Right cardiac atrium (tissue), 5 donors: ENCODE results near the gene C2CD4B. TPM values are rescaled to one million over a fixed set of nuclear protein-coding genes. Genes with fewer than 3 reads are reported as not detected.

Experiments
- ATAC-seq, 2 donors: fragments of 200-7000 bp; cut with Tn5 transposase; one replicate each; pipeline versions ENCODE4 v1.8.0 to v1.9.1; 2020; ENCODE audit warnings: moderate library complexity in 2 of 2, mild to moderate bottlenecking in 1 of 2
- DNase-seq, 3 donors: peaks; one replicate each; pipeline ENCODE4 v3.0.0-alpha.2; 2020
- H3K27ac ChIP-seq: one replicate; pipeline ENCODE4 v1.5.1; 2013; ENCODE audit warnings: mild to moderate bottlenecking, low read length, control low read depth, moderate library complexity
- H3K27me3 ChIP-seq: one replicate; pipeline ENCODE4 v1.6.1; 2013; ENCODE audit not compliant: control insufficient read depth, insufficient read depth
- H3K4me1 ChIP-seq: one replicate; pipeline ENCODE4 v1.6.1; 2013; ENCODE audit warnings: low read length; ENCODE audit not compliant: control insufficient read depth, insufficient read depth
- H3K4me3 ChIP-seq: one replicate; pipeline ENCODE4 v1.5.1; 2013; ENCODE audit warnings: low read length, control low read depth
- H3K9me3 ChIP-seq: one replicate; pipeline ENCODE4 v1.6.1; 2013; ENCODE audit warnings: low read length; ENCODE audit not compliant: control insufficient read depth
- WGBS: extraction: QIAGEN DNeasy Blood & Tissue Kit; methylation state at CpG from one replicate; pipeline ENCODE4 v1.1.7; 2013; 5-methylcytosine and 5-hydroxymethylcytosine counted together
- intact Hi-C, 4 donors: fragments of 100-400 bp; cut with DNase I; formaldehyde crosslinking; loops; one replicate each; pipeline versions ENCODE4 v1.11.0 to v1.14.0; 2022 to 2023
- polyA plus RNA-seq: library from polyadenylated mRNA; stranded (reverse); fragments of 200-250 nt; gene quantifications from one replicate; pipeline ENCODE4 v1.2.3, GENCODE V29; 2013
- total RNA-seq, 4 donors: library from RNA; stranded (reverse); fragmentation: NEBNext Ultra II Directional; extraction: Animal tissue kit (Norgen Biotek cat#: 25700); gene quantifications; one replicate each; pipeline ENCODE4 v1.2.1, GENCODE V29; 2021
- donor health status: healthy with polysubstance abuse.
- donor health status: DM: no; HTN: yes; CAD: no.
- donor health status: DM: no; HTN: no; CAD: no.
- donor health status: DM: no; HTN: yes; CAD: no; lungs with severe emphysema.
- donor health status: DM: yes; HTN: yes; CAD: no.

The C2CD4B gene
- total and polyA plus RNA-seq, 5 donors: 1.4 to 2.8 (median 1.8) TPM

DNA sequence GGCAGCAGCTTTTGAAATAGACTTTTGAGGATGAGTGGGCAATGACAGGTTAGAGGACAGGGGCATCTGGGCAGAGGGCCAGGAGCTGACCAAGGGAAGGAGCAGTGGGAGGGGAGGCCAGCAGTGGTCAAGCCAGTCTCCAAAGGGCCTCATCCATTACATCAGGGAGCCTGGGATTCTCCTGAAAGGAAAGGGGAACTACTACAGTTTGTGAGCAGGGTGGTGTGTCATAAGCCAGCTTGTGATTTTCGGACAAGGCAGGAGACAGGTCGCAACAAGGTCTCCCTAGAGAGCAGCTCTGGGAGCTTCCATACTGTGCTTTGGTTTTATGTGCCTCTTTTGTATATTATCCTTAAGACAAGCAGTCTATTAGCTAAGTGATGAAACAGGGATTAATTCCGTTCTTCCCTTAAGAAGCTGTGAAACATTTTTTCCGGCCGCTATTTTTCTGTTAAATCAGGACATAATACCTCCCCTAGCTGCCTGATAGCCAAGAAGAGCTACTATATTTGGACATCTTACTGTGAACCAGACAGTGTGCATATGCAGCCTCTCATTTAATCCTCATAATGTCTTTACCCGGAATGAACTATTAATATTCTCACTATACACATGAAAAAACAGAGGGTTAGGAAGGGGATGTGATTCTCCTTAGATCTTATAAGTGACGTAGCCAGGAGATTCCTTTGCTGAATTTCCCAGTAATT is 46.4 kb downstream of the C2CD4B start:
- H3K27me3 ChIP-seq: no peaks in the 10 kb centered on the region
- no peak overlapping the region for H3K4me3 ChIP-seq
- ATAC-seq (peak in 1 of 2 donors; percentile 21), DNase-seq (no peak)
- H3K4me1 ChIP-seq: no peaks in the 10 kb centered on the region
- WGBS: 72% methylated on average over 7 of the region's 7 CpGs
- H3K9me3 ChIP-seq: no peaks in the 10 kb centered on the region
- intact Hi-C loops: no loop called here
- peak overlapping the region; percentile 11 for H3K27ac ChIP-seq

GRCh38 chr15:62115847-62116246 is 49.2 kb downstream of the C2CD4B start:
- Histone ChIP-seq H3K27ac (no peak overlapping the region), H3K9me3 (no peaks in the 10 kb centered on the region), H3K4me3 (no peak overlapping the region), H3K4me1 (no peaks in the 10 kb centered on the region), H3K27me3 (no peaks in the 10 kb centered on the region)
- intact Hi-C loops: no loop called here
- DNase-seq (no peak), ATAC-seq (no peak)
- WGBS: 35% methylated on average over 1 of the region's 1 CpG

Other genes with a start within 250 kb of the C2CD4B start
- 10 to 100 TPM; 33.9 to 41.3 (median 36.2) TPM for gene VPS13C, start 104.8 kb downstream of the C2CD4B start, total RNA-seq
- 14.5 TPM for gene VPS13C, start 104.8 kb downstream of the C2CD4B start, polyA plus RNA-seq
- not detected for gene C2CD4A, start 98.3 kb downstream of the C2CD4B start, total RNA-seq
- gene C2CD4A, start 98.3 kb downstream of the C2CD4B start, polyA plus RNA-seq: 0.02 TPM
- gene TLN2, start 225.3 kb upstream of the C2CD4B start, total RNA-seq: 10 to 100 TPM; 17.9 to 33.0 (median 31.4) TPM
- 8.5 TPM for gene TLN2, start 225.3 kb upstream of the C2CD4B start, polyA plus RNA-seq